CD4-positive, alpha-beta T cell treated with Interleukin-2 at 100 ng/mL for 4 hours (primary cell): ENCODE measurements around the gene C1GALT1C1.

Source experiments
- DNase-seq: peaks from one replicate; pipeline ENCODE4 v3.0.0-alpha.2; 2020; ENCODE audit warnings: low spot score

The C1GALT1C1 gene

DNA sequence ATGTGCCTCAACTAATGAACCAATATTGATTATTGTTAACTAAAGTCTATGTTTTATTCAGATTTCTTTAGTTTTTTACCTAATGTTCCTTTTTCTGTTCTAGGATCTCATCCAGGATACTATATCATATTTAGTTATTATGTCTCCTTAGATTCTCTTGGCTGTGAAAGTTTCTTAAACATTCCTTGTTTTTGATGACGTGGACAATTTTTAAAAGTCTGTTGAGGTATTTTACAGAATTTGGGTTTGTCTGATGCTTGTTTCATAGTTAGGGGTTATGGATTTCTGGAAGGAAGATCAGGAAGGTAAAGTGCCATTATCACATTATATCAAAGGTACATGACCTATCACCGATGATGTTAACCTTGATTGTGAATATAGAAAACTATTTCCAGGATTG is 44.2 kb downstream of the C1GALT1C1 start:
- no peak for DNase-seq
